ENCODE measurements around the gene LSMEM2.

DNA sequence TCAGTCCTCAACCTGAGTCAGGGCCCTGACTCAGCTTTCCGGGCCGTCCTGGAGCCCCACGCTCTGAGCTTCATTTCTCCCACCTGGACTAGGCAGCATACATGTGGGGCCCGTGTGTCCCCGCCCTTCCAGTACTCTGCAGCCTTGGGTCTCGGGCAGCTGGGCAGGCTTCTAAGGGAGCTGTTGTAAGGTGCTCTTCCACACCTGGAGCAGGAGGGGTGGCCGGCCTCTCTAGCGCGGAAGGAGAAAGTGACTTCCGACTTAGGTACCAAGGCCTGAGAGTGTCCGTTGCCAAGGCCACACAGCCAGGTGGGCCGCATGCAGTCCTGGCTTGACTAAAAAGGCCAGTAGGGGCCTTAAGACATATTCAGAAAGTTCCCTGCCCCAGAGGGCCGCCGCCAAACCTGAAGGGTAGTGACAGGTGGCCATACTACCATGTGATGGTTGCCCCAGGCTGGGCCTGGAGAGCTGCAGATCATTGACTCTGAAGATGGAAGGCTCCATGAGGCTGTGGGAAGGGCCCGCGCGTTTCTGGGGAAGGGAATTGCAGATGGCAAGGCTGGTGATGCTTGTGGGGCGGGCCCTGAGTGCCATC, 19.4 kb upstream of the LSMEM2 start:
- TF ChIP-seq CTCF (IDR thresholded peaks at IDR 0.05; ENCODE audit: insufficient read depth, low read length, poor library complexity, severe bottlenecking) (no peak), EZH2phosphoT487 (conservative IDR thresholded peaks at IDR 0.05; ENCODE audit: low read length) (no peak)
